NCI-H446 (cell line): ENCODE measurements around the gene PCBP2.
A peak's percentile ranks its signal among the peaks of the same experiment; 100 is the strongest.
"Not testable (repeated sequence)": the region's sequence is repeated elsewhere in the genome, so short reads cannot be mapped to it uniquely, and the experiment has no call there.

Source experiments
- DNase-seq, 2 experiments: peaks; one replicate each; lab custom pipeline; 2025; lab: John Stamatoyannopoulos, UW

PCBP2 gene

GRCh38 chr12:53451661-53452158, at the start of gene PCBP2:
Gene PCBP2 (plus strand): TSS chr12:53452102. CDS start chr12:53454801, 2,699 bp downstream.
- DNase-seq = peak; percentile 97 to 99

GRCh38 chr12:53402351-53402750, 49.6 kb upstream of the PCBP2 start:
- not testable (repeated sequence) for DNase-seq

- no peak for DNase-seq
Observed at GRCh38 chr12:53402871-53403270, 49.0 kb upstream of the PCBP2 start.

- no peak for DNase-seq
Observed at GRCh38 chr12:53410951-53411350, 41.0 kb upstream of the PCBP2 start.

GRCh38 chr12:53413485-53414204, 38.3 kb upstream of the PCBP2 start:
- no peak for DNase-seq

- DNase-seq = no peak
Observed at GRCh38 chr12:53414756-53415417, 37.0 kb upstream of the PCBP2 start.

GRCh38 chr12:53415752-53416389, 36.0 kb upstream of the PCBP2 start:
- DNase-seq = not testable (repeated sequence)

- DNase-seq = not testable (repeated sequence)
Observed at GRCh38 chr12:53417291-53417816, 34.5 kb upstream of the PCBP2 start.

- DNase-seq = no peak
Observed at GRCh38 chr12:53418221-53418620, 33.7 kb upstream of the PCBP2 start.

GRCh38 chr12:53419756-53420155, 32.1 kb upstream of the PCBP2 start:
- DNase-seq = no peak

- DNase-seq = not testable (repeated sequence)
Observed at GRCh38 chr12:53422247-53422646, 29.7 kb upstream of the PCBP2 start.

GRCh38 chr12:53423597-53423996, 28.3 kb upstream of the PCBP2 start, which contains the start of gene AMHR2:
Gene AMHR2 (plus strand): TSS chr12:53423855. CDS start chr12:53423935, 80 bp downstream.
- DNase-seq = no peak

GRCh38 chr12:53424626-53425514, 27.0 kb upstream of the PCBP2 start:
- DNase-seq = no peak

GRCh38 chr12:53425515-53426150, 26.3 kb upstream of the PCBP2 start:
- DNase-seq = no peak

GRCh38 chr12:53427905-53428594, 23.9 kb upstream of the PCBP2 start:
- DNase-seq = no peak

- no peak for DNase-seq
Observed at GRCh38 chr12:53428741-53429140, 23.2 kb upstream of the PCBP2 start.

- DNase-seq = no peak
Observed at GRCh38 chr12:53430116-53430515, 21.8 kb upstream of the PCBP2 start.

GRCh38 chr12:53431187-53431586, 20.7 kb upstream of the PCBP2 start:
- DNase-seq = no peak

GRCh38 chr12:53435326-53435725, 16.6 kb upstream of the PCBP2 start:
- not testable (repeated sequence) for DNase-seq

GRCh38 chr12:53439582-53439981, 12.3 kb upstream of the PCBP2 start:
- DNase-seq = not testable (repeated sequence)
